ENCODE measurements around the gene LIN37. TPM values are rescaled to one million over a fixed set of nuclear protein-coding genes. Genes with fewer than 3 reads are reported as not detected.
A peak's percentile ranks its signal among the peaks of the same experiment; 100 is the strongest.

The LIN37 gene
- total and polyA plus RNA-seq, 9 of the 15 experiments (the other 6 are each of a cell fraction or from before 2014, with no cell fraction given) = 1.2 to 12.5 (median 8.6) TPM

DNA sequence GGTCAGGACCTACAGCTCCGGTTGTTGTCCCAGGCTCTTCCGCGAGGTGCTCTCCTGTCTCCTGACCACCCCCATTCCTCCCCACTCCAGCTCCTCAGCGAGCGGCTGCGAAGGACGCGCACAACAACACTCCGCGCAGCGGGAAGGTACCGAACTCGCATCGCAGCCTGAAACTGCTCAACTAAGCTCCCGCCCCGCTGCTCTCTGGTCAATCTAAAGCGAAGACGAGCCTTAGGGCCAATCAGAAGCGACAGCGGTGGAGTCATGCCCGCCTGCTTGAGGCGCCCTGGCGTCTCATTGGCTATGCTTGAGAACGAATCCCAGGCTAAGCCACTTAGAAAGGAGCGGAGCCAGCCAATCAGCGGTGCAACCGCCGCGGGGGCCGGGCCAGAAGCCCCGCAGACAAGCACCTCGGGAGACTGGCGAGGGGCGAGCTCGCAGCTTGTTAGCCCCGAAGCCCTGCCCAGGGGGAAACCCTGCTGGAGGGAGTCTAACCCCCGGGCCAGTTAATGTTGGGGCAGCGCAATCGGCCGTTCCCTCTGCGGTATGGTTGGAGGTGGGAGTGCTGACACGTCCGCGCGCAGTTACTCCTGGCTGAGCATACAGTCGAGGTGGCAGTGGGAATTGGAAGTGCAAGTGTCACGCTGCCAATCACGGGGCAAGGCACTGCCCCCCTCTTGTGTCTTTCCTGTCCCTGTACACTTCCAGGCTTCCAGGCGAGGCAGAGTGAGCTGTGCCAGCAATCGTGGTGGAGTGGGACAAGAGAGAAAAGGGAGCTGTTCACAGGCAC, 46.0 kb upstream of the LIN37 start (continued):
- TF ChIP-seq, protein P1, sequence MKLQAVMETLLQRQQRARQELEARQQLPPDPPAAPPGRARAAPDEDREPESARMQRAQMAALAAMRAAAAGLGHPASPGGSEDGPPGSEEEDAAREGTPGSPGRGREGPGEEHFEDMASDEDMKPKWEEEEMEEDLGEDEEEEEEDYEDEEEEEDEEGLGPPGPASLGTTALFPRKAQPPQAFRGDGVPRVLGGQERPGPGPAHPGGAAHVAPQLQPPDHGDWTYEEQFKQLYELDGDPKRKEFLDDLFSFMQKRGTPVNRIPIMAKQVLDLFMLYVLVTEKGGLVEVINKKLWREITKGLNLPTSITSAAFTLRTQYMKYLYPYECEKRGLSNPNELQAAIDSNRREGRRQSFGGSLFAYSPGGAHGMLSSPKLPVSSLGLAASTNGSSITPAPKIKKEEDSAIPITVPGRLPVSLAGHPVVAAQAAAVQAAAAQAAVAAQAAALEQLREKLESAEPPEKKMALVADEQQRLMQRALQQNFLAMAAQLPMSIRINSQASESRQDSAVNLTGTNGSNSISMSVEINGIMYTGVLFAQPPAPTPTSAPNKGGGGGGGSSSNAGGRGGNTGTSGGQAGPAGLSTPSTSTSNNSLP (IDR thresholded peaks at IDR 0.05; ENCODE audit: borderline replicate concordance, low read depth, low read length) = peak; percentile 77
- TF ChIP-seq ZKSCAN1 (IDR thresholded peaks at IDR 0.05; ENCODE audit: low read depth, low read length) (no peak), MEF2D (tag; conservative IDR thresholded peaks at IDR 0.05; ENCODE audit: low read depth) (no peak), ZNF75A (CRISPR knock-in tag; IDR thresholded peaks at IDR 0.05) (no peak), FOXM1 (IDR thresholded peaks at IDR 0.05; ENCODE audit: low read depth) (0 out of 2 replicates have a peak, but pooled peaks have one; percentile 27), FOXM1 (CRISPR knock-in tag; IDR thresholded peaks at IDR 0.05; ENCODE audit: low read depth) (no peak), ESRRB (CRISPR knock-in tag; IDR thresholded peaks at IDR 0.05; ENCODE audit: borderline replicate concordance) (no peak), BRD9 (IDR thresholded peaks at IDR 0.05; ENCODE audit: low read depth, partially characterized antibody) (no peak), RFX1 (IDR thresholded peaks at IDR 0.05) (peak; percentile 54; the same call in 1 of the 2 replicates), ZNF197 (CRISPR knock-in tag; IDR thresholded peaks at IDR 0.05; ENCODE audit: low read depth) (no peak)
- TF ChIP-seq, protein P2, sequence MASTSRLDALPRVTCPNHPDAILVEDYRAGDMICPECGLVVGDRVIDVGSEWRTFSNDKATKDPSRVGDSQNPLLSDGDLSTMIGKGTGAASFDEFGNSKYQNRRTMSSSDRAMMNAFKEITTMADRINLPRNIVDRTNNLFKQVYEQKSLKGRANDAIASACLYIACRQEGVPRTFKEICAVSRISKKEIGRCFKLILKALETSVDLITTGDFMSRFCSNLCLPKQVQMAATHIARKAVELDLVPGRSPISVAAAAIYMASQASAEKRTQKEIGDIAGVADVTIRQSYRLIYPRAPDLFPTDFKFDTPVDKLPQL (IDR thresholded peaks at IDR 0.05; ENCODE audit: extremely low read depth, insufficient read length) = no peak
- TF ChIP-seq, protein P3, sequence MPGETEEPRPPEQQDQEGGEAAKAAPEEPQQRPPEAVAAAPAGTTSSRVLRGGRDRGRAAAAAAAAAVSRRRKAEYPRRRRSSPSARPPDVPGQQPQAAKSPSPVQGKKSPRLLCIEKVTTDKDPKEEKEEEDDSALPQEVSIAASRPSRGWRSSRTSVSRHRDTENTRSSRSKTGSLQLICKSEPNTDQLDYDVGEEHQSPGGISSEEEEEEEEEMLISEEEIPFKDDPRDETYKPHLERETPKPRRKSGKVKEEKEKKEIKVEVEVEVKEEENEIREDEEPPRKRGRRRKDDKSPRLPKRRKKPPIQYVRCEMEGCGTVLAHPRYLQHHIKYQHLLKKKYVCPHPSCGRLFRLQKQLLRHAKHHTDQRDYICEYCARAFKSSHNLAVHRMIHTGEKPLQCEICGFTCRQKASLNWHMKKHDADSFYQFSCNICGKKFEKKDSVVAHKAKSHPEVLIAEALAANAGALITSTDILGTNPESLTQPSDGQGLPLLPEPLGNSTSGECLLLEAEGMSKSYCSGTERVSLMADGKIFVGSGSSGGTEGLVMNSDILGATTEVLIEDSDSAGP (CRISPR knock-in tag; IDR thresholded peaks at IDR 0.05) = no peak
- TF ChIP-seq, protein P4, sequence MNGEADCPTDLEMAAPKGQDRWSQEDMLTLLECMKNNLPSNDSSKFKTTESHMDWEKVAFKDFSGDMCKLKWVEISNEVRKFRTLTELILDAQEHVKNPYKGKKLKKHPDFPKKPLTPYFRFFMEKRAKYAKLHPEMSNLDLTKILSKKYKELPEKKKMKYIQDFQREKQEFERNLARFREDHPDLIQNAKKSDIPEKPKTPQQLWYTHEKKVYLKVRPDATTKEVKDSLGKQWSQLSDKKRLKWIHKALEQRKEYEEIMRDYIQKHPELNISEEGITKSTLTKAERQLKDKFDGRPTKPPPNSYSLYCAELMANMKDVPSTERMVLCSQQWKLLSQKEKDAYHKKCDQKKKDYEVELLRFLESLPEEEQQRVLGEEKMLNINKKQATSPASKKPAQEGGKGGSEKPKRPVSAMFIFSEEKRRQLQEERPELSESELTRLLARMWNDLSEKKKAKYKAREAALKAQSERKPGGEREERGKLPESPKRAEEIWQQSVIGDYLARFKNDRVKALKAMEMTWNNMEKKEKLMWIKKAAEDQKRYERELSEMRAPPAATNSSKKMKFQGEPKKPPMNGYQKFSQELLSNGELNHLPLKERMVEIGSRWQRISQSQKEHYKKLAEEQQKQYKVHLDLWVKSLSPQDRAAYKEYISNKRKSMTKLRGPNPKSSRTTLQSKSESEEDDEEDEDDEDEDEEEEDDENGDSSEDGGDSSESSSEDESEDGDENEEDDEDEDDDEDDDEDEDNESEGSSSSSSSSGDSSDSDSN (IDR thresholded peaks at IDR 0.05; ENCODE audit: borderline replicate concordance in 1 of 2, low read depth in 2 of 2, low read length in 2 of 2) = no peak
- TF ChIP-seq, protein P5, sequence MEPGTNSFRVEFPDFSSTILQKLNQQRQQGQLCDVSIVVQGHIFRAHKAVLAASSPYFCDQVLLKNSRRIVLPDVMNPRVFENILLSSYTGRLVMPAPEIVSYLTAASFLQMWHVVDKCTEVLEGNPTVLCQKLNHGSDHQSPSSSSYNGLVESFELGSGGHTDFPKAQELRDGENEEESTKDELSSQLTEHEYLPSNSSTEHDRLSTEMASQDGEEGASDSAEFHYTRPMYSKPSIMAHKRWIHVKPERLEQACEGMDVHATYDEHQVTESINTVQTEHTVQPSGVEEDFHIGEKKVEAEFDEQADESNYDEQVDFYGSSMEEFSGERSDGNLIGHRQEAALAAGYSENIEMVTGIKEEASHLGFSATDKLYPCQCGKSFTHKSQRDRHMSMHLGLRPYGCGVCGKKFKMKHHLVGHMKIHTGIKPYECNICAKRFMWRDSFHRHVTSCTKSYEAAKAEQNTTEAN (CRISPR knock-in tag; IDR thresholded peaks at IDR 0.05) = no peak
- TF ChIP-seq, protein P6, sequence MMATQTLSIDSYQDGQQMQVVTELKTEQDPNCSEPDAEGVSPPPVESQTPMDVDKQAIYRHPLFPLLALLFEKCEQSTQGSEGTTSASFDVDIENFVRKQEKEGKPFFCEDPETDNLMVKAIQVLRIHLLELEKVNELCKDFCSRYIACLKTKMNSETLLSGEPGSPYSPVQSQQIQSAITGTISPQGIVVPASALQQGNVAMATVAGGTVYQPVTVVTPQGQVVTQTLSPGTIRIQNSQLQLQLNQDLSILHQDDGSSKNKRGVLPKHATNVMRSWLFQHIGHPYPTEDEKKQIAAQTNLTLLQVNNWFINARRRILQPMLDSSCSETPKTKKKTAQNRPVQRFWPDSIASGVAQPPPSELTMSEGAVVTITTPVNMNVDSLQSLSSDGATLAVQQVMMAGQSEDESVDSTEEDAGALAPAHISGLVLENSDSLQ (IDR thresholded peaks at IDR 0.05) = peak; percentile 100
- TF ChIP-seq, protein P7, sequence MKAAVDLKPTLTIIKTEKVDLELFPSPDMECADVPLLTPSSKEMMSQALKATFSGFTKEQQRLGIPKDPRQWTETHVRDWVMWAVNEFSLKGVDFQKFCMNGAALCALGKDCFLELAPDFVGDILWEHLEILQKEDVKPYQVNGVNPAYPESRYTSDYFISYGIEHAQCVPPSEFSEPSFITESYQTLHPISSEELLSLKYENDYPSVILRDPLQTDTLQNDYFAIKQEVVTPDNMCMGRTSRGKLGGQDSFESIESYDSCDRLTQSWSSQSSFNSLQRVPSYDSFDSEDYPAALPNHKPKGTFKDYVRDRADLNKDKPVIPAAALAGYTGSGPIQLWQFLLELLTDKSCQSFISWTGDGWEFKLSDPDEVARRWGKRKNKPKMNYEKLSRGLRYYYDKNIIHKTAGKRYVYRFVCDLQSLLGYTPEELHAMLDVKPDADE (conservative IDR thresholded peaks at IDR 0.05; ENCODE audit: control insufficient read depth, low read depth, low read length) = no peak

Measured in K562 (cell line).